SK-N-SH (cell line): Measurements from ENCODE around the gene RASGRF2. TPM values are rescaled to one million over a fixed set of nuclear protein-coding genes. Genes with fewer than 3 reads are reported as not detected.

Experiments used
- CTCF ChIA-PET: fragments of 300-600, 350-600 bp; formaldehyde crosslinking; extraction: SDS; loops from one replicate; lab custom pipeline; 2021; lab: Yijun Ruan, JAX
- POLR2A ChIA-PET: fragments of 350-600 bp; sonication (Branson Sonifier 250); formaldehyde crosslinking; extraction: SDS; loops from one replicate; lab custom pipeline; 2020; ENCODE audit warnings: antibody characterized with exemption, inconsistent platforms; lab: Yijun Ruan, JAX
- DNase-seq: peaks from one replicate; pipeline ENCODE4 v3.0.0; 2012
- H2AFZ ChIP-seq: fragments of 200-600 bp; sonication (generic); 2 replicates; pipeline ENCODE4 v1.8.1; 2016; ENCODE audit warnings: antibody characterized with exemption, mild to moderate bottlenecking, low read depth
- H3F3A ChIP-seq: fragments of 200-600 bp; sonication (generic); replicated peaks from 2 replicates; pipeline ENCODE3; 2016; ENCODE audit warnings: antibody characterized with exemption, mild to moderate bottlenecking; ENCODE audit not compliant: insufficient read depth
- H3K27ac ChIP-seq, 2 experiments: fragments of 200-500 bp in 1 of 2; fragments of 200-600 bp in 1 of 2; sonication (Bioruptor generic) in 1 of 2; sonication (generic), shearing (Covaris generic) in 1 of 2; 2 replicates each; pipeline versions ENCODE4 v1.5.1 to v1.6.1; 2014 to 2016; ENCODE audit warnings: low read depth in 2 of 2, inconsistent platforms in 1 of 2, low read length in 1 of 2, mild to moderate bottlenecking in 1 of 2, mixed read lengths in 1 of 2
- H3K27me3 ChIP-seq: fragments of 200-600 bp; sonication (generic), shearing (Covaris generic); 2 replicates; pipeline ENCODE4 v1.6.1; 2016; ENCODE audit warnings: mixed run types; ENCODE audit not compliant: insufficient read depth
- H3K36me3 ChIP-seq, 2 experiments: fragments of 200-500 bp in 1 of 2; fragments of 200-600 bp in 1 of 2; sonication (Bioruptor generic) in 1 of 2; sonication (generic) in 1 of 2; replicated peaks in 1 of 2; 2 replicates each; pipeline versions ENCODE3 to v1.5.1; 2014 to 2016; ENCODE audit warnings: low read length in 1 of 2, mild to moderate bottlenecking in 1 of 2; ENCODE audit not compliant: insufficient read depth in 2 of 2, control insufficient read depth in 1 of 2
- H3K4me1 ChIP-seq, 2 experiments: fragments of 200-500 bp in 1 of 2; fragments of 200-600 bp in 1 of 2; sonication (Bioruptor generic) in 1 of 2; sonication (generic), shearing (Covaris generic) in 1 of 2; 2 replicates each; pipeline versions ENCODE4 v1.5.1 to v1.6.1; 2014 to 2016; ENCODE audit warnings: low read depth in 1 of 2, low read length in 1 of 2, mixed run types in 1 of 2; ENCODE audit not compliant: insufficient read depth in 2 of 2, control insufficient read depth in 1 of 2
- H3K4me2 ChIP-seq: fragments of 200-600 bp; sonication (generic), shearing (Covaris generic); 2 replicates; pipeline ENCODE4 v1.6.1; 2017; ENCODE audit warnings: mixed run types
- H3K4me3 ChIP-seq, 2 experiments: fragments of 200-500 bp in 1 of 2; fragments of 200-600 bp in 1 of 2; sonication (Bioruptor generic) in 1 of 2; sonication (generic), shearing (Covaris generic) in 1 of 2; 2 replicates each; pipeline versions ENCODE4 v1.5.1 to v1.8.1; 2014 to 2016; ENCODE audit warnings: low read depth in 2 of 2, inconsistent platforms in 1 of 2, low read length in 1 of 2, mild to moderate bottlenecking in 1 of 2, mixed read lengths in 1 of 2, moderate library complexity in 1 of 2
- H3K79me2 ChIP-seq: fragments of 200-600 bp; sonication (generic); 2 replicates; pipeline ENCODE4 v1.8.1; 2017; ENCODE audit warnings: mild to moderate bottlenecking; ENCODE audit not compliant: insufficient read depth
- H3K9ac ChIP-seq: fragments of 200-600 bp; sonication (generic); 2 replicates; pipeline ENCODE4 v1.6.1; 2017; ENCODE audit warnings: mixed run types
- H3K9me2 ChIP-seq: fragments of 200-600 bp; sonication (generic); 2 replicates; pipeline ENCODE4 v1.6.1; 2017; ENCODE audit warnings: mixed run types
- H3K9me3 ChIP-seq: fragments of 200-600 bp; sonication (generic); 2 replicates; pipeline ENCODE4 v1.6.1; 2017; ENCODE audit warnings: mixed run types, mild to moderate bottlenecking, moderate library complexity
- H4K20me1 ChIP-seq: fragments of 200-600 bp; sonication (generic); 2 replicates; pipeline ENCODE4 v1.6.1; 2017; ENCODE audit warnings: mild to moderate bottlenecking, mixed run types; ENCODE audit not compliant: insufficient read depth
- CHD2 ChIP-seq: fragments of 150-350 bp; IDR thresholded peaks from 2 replicates; pipeline ENCODE4 v1.6.1; 2018; ENCODE audit warnings: low read length; ENCODE audit not compliant: partially characterized antibody
- ELF1 ChIP-seq: IDR thresholded peaks from 2 replicates; pipeline ENCODE4 v1.4.0; 2012
- EP300 ChIP-seq, 2 experiments: IDR thresholded peaks; 2 replicates each; pipeline versions ENCODE4 v1.4.0 to v1.6.1; 2012; ENCODE audit warnings: borderline replicate concordance in 1 of 2, low read depth in 1 of 2, low read length in 1 of 2
- FOXJ3 ChIP-seq: sonication (generic); formaldehyde crosslinking; IDR thresholded peaks from 2 replicates; pipeline ENCODE4 v1.5.1; 2020; ENCODE audit warnings: mild to moderate bottlenecking, missing genetic modification reagents
- GABPA ChIP-seq: IDR thresholded peaks from 2 replicates; pipeline ENCODE4 v1.4.0; 2012; ENCODE audit warnings: low read depth, mild to moderate bottlenecking
- IRF3 ChIP-seq: fragments of 150-350 bp; IDR thresholded peaks from 2 replicates; pipeline ENCODE4 v1.6.1; 2016; ENCODE audit warnings: mild to moderate bottlenecking, low read depth, low read length
- JUND ChIP-seq: IDR thresholded peaks from 2 replicates; pipeline ENCODE4 v1.4.0; 2012
- MAX ChIP-seq: IDR thresholded peaks from 2 replicates; pipeline ENCODE4 v1.4.0; 2012; ENCODE audit warnings: low read depth
- MEF2A ChIP-seq: IDR thresholded peaks from 2 replicates; pipeline ENCODE4 v1.4.0; 2012; ENCODE audit warnings: low read depth, borderline replicate concordance
- MXI1 ChIP-seq: IDR thresholded peaks from 2 replicates; pipeline ENCODE4 v1.6.1; 2012; ENCODE audit warnings: mild to moderate bottlenecking, low read depth, low read length, improper control_type of control experiment
- NFIC ChIP-seq: IDR thresholded peaks from 2 replicates; pipeline ENCODE4 v1.4.0; 2012; ENCODE audit warnings: borderline replicate concordance
- NRF1 ChIP-seq: IDR thresholded peaks from 2 replicates; pipeline ENCODE4 v1.6.1; 2012; ENCODE audit warnings: low read depth, mild to moderate bottlenecking, low read length
- PBX3 ChIP-seq: IDR thresholded peaks from 2 replicates; pipeline ENCODE4; 2012
- POLR2AphosphoS5 ChIP-seq: IDR thresholded peaks from 2 replicates; pipeline ENCODE4 v1.6.1; 2012; ENCODE audit warnings: low read depth, low read length
- RAD21 ChIP-seq: IDR thresholded peaks from 2 replicates; pipeline ENCODE4 v1.6.1; 2012; ENCODE audit warnings: mild to moderate bottlenecking, low read length
- RFX5 ChIP-seq: IDR thresholded peaks from 2 replicates; pipeline ENCODE4 v1.6.1; 2012; ENCODE audit warnings: mild to moderate bottlenecking, improper control_type of control experiment, low read length
- SIN3A ChIP-seq: IDR thresholded peaks from 2 replicates; pipeline ENCODE4 v1.6.1; 2012; ENCODE audit warnings: low read depth, mild to moderate bottlenecking, low read length, moderate library complexity, borderline replicate concordance
- SMC3 ChIP-seq: IDR thresholded peaks from 2 replicates; pipeline ENCODE4 v1.6.1; 2012; ENCODE audit warnings: low read depth, low read length, improper control_type of control experiment
- TAF1 ChIP-seq: IDR thresholded peaks from 2 replicates; pipeline ENCODE4 v1.6.1; 2012; ENCODE audit warnings: low read depth, mild to moderate bottlenecking, low read length, moderate library complexity, borderline replicate concordance
- TCF12 ChIP-seq: IDR thresholded peaks from 2 replicates; pipeline ENCODE4 v1.4.0; 2012
- TEAD4 ChIP-seq: IDR thresholded peaks from 2 replicates; pipeline ENCODE4 v1.4.0; 2012; ENCODE audit warnings: mild to moderate bottlenecking, borderline replicate concordance; ENCODE audit not compliant: insufficient read depth
- YY1 ChIP-seq: IDR thresholded peaks from 2 replicates; pipeline ENCODE4 v1.4.0; 2012; ENCODE audit warnings: low read depth, mild to moderate bottlenecking
- WGBS: methylation state at CpG from one replicate; pipeline ENCODE4 v1.1.6; 2017; ENCODE audit warnings: low lambda C conversion rate; 5-methylcytosine and 5-hydroxymethylcytosine counted together
- polyA plus RNA-seq, 3 experiments: library from polyadenylated mRNA; depleted of rRNA; stranded (reverse); fragments of >200 nt; gene quantifications; 2 replicates each; pipeline ENCODE4 v1.2.3, GENCODE V29; 2012
- TF ChIP-seq, protein P1 (sequence below): IDR thresholded peaks from 2 replicates; pipeline ENCODE4 v1.4.0; 2012; ENCODE audit warnings: low read depth, borderline replicate concordance
- TF ChIP-seq, protein P2 (sequence below): IDR thresholded peaks from 2 replicates; pipeline ENCODE4 v1.4.0; 2012; ENCODE audit warnings: low read depth, borderline replicate concordance

Gene RASGRF2
- polyA plus RNA-seq, 1 of the 3 experiments (the other 2 are of a cell fraction): under 0.01 TPM

- no peaks in the 10 kb centered on the region; the same call in 1 of the 2 replicates for H3K27me3 ChIP-seq
- no peak for DNase-seq
- TF ChIP-seq RAD21 (no peak), FOXJ3 (CRISPR knock-in tag) (no peak), SIN3A (no peak), SMC3 (no peak), NFIC (no peak), MXI1 (no peak), ELF1 (no peak), NRF1 (no peak), TCF12 (no peak), MAX (no peak), JUND (no peak), TEAD4 (no peak), GABPA (no peak), TAF1 (no peak), RFX5 (no peak), POLR2AphosphoS5 (no peak), EP300 (IDR thresholded peaks at IDR 0.05; ENCODE audit: borderline replicate concordance in 1 of 2, low read depth in 1 of 2, low read length in 1 of 2) (no peak), MEF2A (no peak)
- TF ChIP-seq, protein P1, sequence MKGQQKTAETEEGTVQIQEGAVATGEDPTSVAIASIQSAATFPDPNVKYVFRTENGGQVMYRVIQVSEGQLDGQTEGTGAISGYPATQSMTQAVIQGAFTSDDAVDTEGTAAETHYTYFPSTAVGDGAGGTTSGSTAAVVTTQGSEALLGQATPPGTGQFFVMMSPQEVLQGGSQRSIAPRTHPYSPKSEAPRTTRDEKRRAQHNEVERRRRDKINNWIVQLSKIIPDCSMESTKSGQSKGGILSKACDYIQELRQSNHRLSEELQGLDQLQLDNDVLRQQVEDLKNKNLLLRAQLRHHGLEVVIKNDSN: no peak
- TF ChIP-seq, protein P2, sequence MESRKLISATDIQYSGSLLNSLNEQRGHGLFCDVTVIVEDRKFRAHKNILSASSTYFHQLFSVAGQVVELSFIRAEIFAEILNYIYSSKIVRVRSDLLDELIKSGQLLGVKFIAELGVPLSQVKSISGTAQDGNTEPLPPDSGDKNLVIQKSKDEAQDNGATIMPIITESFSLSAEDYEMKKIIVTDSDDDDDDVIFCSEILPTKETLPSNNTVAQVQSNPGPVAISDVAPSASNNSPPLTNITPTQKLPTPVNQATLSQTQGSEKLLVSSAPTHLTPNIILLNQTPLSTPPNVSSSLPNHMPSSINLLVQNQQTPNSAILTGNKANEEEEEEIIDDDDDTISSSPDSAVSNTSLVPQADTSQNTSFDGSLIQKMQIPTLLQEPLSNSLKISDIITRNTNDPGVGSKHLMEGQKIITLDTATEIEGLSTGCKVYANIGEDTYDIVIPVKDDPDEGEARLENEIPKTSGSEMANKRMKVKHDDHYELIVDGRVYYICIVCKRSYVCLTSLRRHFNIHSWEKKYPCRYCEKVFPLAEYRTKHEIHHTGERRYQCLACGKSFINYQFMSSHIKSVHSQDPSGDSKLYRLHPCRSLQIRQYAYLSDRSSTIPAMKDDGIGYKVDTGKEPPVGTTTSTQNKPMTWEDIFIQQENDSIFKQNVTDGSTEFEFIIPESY: no peak
- WGBS: 62% methylated on average over 2 of the region's 2 CpGs
- H3K4me2 ChIP-seq: no peak overlapping the region
- H3K4me1 ChIP-seq: no peaks in the 10 kb centered on the region
- no peaks in the 10 kb centered on the region for H3F3A ChIP-seq
- no peaks in the 10 kb centered on the region for H3K36me3 ChIP-seq
- H3K9ac ChIP-seq: no peak overlapping the region
- no peak overlapping the region for H3K4me3 ChIP-seq
- H3K79me2 ChIP-seq: no peaks in the 10 kb centered on the region
- POLR2A ChIA-PET: no interaction called here
- no peaks in the 10 kb centered on the region for H4K20me1 ChIP-seq
- no peaks in the 10 kb centered on the region for H3K9me3 ChIP-seq
- H3K9me2 ChIP-seq: no peaks in the 10 kb centered on the region
- H2AFZ ChIP-seq: no peak overlapping the region
- CTCF ChIA-PET: no interaction called here
- no peak overlapping the region for H3K27ac ChIP-seq
Observed at GRCh38 chr5:80995908-80996307, 35.7 kb downstream of the RASGRF2 start.

- no peak overlapping the region for H3K4me2 ChIP-seq
- ChIA-PET POLR2A (no interaction called here), CTCF (no interaction called here)
- no peak overlapping the region for H3K27ac ChIP-seq
- H3K27me3 ChIP-seq: no peaks in the 10 kb centered on the region; the same call in 1 of the 2 replicates
- H3K9me3 ChIP-seq: no peaks in the 10 kb centered on the region
- no peaks in the 10 kb centered on the region for H3K4me1 ChIP-seq
- no peaks in the 10 kb centered on the region for H3K79me2 ChIP-seq
- no peak for DNase-seq
- no peak overlapping the region for H3K9ac ChIP-seq
- WGBS: 57% methylated on average over 5 of the region's 5 CpGs
- no peaks in the 10 kb centered on the region for H3K36me3 ChIP-seq
- H3F3A ChIP-seq: no peaks in the 10 kb centered on the region
- no peak overlapping the region for H3K4me3 ChIP-seq
- no peak overlapping the region for H2AFZ ChIP-seq
- no peaks in the 10 kb centered on the region for H3K9me2 ChIP-seq
- H4K20me1 ChIP-seq: no peaks in the 10 kb centered on the region
- no peak for TF ChIP-seq CHD2
- no peak for TF ChIP-seq RFX5
- no peak for TF ChIP-seq PBX3
- TF ChIP-seq IRF3: no peak
- TF ChIP-seq YY1: no peak
- no peak for TF ChIP-seq RAD21
- TF ChIP-seq JUND: no peak
- TF ChIP-seq GABPA: no peak
- TF ChIP-seq TCF12: no peak
- no peak for TF ChIP-seq MEF2A
- no peak for TF ChIP-seq FOXJ3 (CRISPR knock-in tag)
Observed at GRCh38 chr5:80998590-80998979, 38.4 kb downstream of the RASGRF2 start.
